GM12878 (cell line): ENCODE measurements around the gene ACSL1.

ENCODE experiments used
- E2F8 ChIP-seq: fragments of 450-650 bp; IDR thresholded peaks from 2 replicates; pipeline ENCODE4 v1.6.1; 2018; ENCODE audit warnings: mild to moderate bottlenecking, low read depth, moderate library complexity; ENCODE audit not compliant: partially characterized antibody
- TAF1 ChIP-seq: IDR thresholded peaks from 2 replicates; pipeline ENCODE4 v1.6.1; 2011; ENCODE audit warnings: mild to moderate bottlenecking, low read depth, low read length, borderline replicate concordance
- YY1 ChIP-seq: IDR thresholded peaks from 2 replicates; pipeline ENCODE4 v1.6.1; 2011; ENCODE audit warnings: low read depth, mild to moderate bottlenecking, low read length

GRCh38 chr4:184849185-184849584 is 23.4 kb upstream of the ACSL1 start:
- TF ChIP-seq YY1 (no peak), TAF1 (no peak), E2F8 (no peak)
